GM18508 (cell line): ENCODE measurements around the gene CCL1.
"Not testable (repeated sequence)": the region's sequence is repeated elsewhere in the genome, so short reads cannot be mapped to it uniquely, and the experiment has no call there.

ENCODE experiments used
- ATAC-seq: cut with Tn5 transposase; IDR thresholded peaks from one replicate; pipeline ENCODE4 v1.9.1; 2021; ENCODE audit warnings: moderate number of reproducible peaks; ENCODE audit not compliant: insufficient read depth, unreplicated experiment

Gene CCL1

DNA sequence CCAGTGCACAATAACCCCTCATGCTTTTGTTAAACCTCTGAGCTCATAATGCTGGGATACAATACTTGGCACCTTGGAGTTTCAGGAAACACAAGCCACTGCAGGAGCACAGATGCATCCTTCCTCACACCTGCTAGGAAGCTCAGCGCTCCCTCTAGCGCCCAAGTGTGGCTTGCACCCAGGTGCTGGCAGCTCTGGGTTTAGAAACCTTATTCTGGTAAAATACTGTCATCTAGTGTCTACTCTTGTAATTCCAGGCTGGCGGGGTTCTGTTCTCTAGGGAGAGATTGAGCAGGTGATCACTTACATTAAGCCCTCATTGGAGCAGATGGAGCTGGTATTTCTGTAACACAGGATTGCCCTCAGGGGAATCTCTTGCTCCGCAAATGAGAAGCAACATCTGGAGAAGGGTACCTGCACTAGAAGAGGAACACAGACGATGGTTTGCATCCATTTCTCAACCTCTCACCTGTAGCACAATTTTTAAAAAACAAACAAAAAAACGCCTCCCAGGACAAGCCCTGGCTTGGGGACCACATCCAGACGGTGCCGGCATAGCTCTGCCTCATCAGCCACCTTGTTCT, 1.5 kb downstream of the CCL1 start:
- no peak for ATAC-seq

DNA sequence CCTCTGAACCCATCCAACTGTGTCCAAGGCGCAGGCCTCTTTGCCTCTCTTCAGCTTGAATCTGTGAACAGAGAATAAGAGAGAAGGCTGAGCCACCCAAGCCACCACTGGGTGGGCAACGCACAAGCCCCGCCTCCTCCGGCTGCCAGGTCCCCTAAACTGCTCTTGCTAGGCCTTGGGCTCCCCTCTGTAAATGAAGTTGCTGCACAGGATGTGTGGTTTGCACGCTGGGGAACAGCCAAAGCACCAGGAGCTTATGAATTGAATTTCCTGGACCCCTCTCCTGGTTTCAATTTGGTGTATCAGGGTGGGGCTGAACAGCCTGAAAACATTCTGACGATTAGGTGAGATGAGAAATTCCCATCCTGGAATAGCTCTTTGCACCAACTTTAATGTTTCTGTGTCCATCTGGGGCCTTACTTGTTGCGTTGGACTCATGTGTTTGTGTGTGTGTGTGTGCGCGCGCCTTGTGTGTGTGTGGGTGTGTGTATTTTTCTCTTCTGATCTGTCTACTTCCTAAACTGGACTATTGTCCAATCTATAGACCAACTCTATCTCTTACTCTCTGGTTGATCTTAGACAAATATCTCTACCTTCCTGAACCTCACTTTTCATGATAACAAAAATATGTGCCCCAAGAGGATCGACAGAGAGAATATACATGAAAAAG, 2.3 kb downstream of the CCL1 start:
- no peak for ATAC-seq

DNA sequence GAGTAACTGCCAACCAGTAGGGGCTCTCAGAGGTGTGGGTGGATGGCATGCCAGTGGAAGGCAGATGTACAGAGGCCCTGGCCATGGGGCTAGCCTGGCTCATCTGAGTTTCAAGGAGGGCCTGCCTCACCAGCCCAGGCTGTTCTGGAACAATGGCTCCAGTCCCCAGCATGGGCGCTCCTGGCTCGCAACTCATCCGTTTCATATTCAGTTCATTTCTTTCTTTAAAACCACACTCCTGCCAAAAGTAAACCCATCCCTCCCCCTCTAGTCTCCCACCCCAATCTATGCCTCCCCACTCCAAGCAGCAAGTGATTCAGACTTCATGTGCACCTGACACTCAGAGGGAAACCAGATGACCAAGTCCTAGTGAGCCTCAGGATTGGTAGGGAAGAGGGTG, 4.4 kb downstream of the CCL1 start:
- ATAC-seq, result no peak

GRCh38 chr17:34357398-34357797, 5.6 kb downstream of the CCL1 start:
- no peak for ATAC-seq

- no peak for ATAC-seq
Observed at GRCh38 chr17:34356194-34356593, 6.8 kb downstream of the CCL1 start, which contains the start of gene CCL13. Gene CCL13, plus strand, starts transcription at chr17:34356480. Its CDS starts 47 bp downstream, at chr17:34356527.

GRCh38 chr17:34354637-34355036, 8.4 kb downstream of the CCL1 start:
- ATAC-seq, result no peak

DNA sequence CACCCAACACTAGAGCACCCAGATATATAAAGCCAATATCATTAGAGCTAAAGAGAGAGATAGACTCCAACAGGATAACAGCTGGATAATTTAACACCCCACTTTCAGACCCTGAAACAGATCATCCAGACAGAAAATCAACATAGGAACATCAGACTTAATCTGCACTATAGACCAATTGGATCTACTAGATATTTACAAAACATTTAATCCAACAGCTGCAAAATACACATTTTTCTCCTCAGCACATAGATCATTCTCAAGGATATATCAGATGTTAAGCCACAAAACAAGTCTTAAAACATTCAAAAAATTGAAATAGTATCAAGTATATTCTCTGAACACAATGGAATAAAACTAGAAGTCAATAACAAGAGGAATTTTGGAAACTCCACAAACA, 10.8 kb downstream of the CCL1 start:
- no peak for ATAC-seq

DNA sequence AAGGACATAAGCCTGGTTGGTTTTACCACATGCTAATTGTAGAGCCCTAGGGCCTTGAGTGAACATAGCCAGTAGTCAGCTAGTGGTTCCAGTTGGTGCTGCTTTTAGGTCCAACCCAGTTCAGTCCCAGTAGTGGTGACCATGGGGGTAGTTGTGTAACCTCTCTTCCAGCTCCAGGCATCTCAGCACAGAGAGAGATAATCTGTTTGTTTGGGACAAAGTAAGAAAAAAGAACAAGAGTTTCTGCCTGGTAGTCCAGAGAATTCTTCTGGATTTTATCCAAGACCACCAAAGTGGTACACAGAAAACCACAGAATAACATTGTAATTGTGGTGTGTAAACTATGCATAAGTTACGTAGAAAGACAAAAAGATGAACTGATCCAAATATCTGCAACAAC, 11.9 kb downstream of the CCL1 start:
- ATAC-seq, result no peak

- no peak for ATAC-seq
Observed at GRCh38 chr17:34349751-34350150, 13.3 kb downstream of the CCL1 start.

DNA sequence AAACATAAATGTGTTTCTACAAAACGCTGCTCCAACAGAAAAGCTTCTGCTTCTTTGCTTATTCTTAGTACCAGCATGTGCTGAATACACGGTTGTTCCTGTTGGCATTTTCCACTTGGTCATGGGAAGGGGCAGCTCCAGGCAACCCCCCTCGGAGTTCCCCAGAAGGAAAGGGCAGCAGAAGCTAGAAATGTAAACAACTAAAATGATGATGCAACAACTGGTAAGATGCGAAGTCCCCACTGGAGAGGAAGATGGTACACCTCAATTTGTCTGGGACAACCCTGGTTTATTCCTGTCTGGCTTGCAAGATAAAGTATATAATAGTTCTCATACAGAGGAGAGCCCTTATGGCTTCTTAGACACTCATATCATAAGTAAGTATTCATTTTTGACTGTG, 16.0 kb downstream of the CCL1 start:
- no peak for ATAC-seq

- no peak for ATAC-seq
Observed at GRCh38 chr17:34341916-34342315, 21.1 kb downstream of the CCL1 start.

GRCh38 chr17:34339138-34339770, 23.8 kb downstream of the CCL1 start:
- ATAC-seq, result no peak

- no peak for ATAC-seq
Observed at GRCh38 chr17:34337701-34338100, 25.3 kb downstream of the CCL1 start.

DNA sequence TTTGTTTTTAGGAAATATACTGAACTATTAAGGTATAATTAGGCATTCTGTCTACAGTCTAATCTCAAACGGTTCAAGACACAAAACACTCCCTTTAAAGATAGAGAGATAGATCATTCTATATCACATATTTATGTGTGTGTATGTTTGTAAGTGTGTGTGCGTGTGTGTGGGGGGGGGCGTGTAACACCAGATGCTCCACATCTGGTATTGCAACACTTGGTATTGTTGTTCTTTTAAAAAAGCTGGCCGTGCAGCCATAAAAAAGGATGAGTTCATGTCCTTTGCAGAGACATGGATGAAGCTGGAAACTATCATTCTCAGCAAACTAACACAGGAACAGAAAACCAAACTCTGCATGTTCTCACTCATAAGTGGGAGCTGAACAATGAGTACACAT, 35.5 kb downstream of the CCL1 start:
- not testable (repeated sequence) for ATAC-seq

- no peak for ATAC-seq
Observed at GRCh38 chr17:34321964-34322363, 41.1 kb downstream of the CCL1 start.

GRCh38 chr17:34319039-34319483, 44.0 kb downstream of the CCL1 start, which contains the start of gene CCL8:
Gene CCL8, plus strand, starts transcription at chr17:34319435. Its CDS starts 67 bp downstream, at chr17:34319502.
- ATAC-seq, result no peak

- no peak for ATAC-seq
Observed at GRCh38 chr17:34318474-34318873, 44.6 kb downstream of the CCL1 start.

GRCh38 chr17:34314279-34314678, 48.8 kb downstream of the CCL1 start:
- no peak for ATAC-seq

- ATAC-seq, result no peak
Observed at GRCh38 chr17:34313164-34313563, 49.9 kb downstream of the CCL1 start.

- ATAC-seq, result no peak
Observed at GRCh38 chr17:34312080-34312479, 51.0 kb downstream of the CCL1 start.

- no peak for ATAC-seq
Observed at GRCh38 chr17:34311291-34311690, 51.7 kb downstream of the CCL1 start.
